ENCODE measurements around the gene EPS15.

DNA sequence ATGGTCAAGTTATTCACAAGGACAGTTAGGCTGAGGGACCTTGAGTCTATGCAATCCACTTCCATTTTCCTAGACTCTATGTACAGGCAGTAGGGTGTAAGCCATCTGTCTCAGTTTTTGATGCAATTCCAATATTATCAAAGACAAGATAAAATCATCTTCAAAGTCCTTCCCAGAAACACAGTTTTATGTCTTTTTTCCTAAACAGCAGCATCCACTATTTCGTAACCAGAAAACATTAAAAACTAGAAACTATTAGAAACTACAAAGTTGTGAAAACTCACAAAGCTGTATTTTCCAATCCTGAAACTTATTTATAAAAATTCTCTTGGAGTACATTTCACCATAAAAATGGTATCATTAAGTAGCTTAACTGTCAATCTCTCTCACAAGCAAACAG is 93.8 kb downstream of the EPS15 start:
- TF ChIP-seq, protein P1, sequence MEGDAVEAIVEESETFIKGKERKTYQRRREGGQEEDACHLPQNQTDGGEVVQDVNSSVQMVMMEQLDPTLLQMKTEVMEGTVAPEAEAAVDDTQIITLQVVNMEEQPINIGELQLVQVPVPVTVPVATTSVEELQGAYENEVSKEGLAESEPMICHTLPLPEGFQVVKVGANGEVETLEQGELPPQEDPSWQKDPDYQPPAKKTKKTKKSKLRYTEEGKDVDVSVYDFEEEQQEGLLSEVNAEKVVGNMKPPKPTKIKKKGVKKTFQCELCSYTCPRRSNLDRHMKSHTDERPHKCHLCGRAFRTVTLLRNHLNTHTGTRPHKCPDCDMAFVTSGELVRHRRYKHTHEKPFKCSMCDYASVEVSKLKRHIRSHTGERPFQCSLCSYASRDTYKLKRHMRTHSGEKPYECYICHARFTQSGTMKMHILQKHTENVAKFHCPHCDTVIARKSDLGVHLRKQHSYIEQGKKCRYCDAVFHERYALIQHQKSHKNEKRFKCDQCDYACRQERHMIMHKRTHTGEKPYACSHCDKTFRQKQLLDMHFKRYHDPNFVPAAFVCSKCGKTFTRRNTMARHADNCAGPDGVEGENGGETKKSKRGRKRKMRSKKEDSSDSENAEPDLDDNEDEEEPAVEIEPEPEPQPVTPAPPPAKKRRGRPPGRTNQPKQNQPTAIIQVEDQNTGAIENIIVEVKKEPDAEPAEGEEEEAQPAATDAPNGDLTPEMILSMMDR (IDR thresholded peaks at IDR 0.05) = no peak
- no peak for TF ChIP-seq POLR2A (IDR thresholded peaks at IDR 0.05)

Data from lower leg skin (tissue), 3 donors.